ENCODE measurements around the gene TIMMDC1. TPM values are rescaled to one million over a fixed set of nuclear protein-coding genes. Genes with fewer than 3 reads are reported as not detected.
A peak's percentile ranks its signal among the peaks of the same experiment; 100 is the strongest.

Gene TIMMDC1
- total and polyA plus RNA-seq, 10 of the 15 experiments (the other 5 are each of a cell fraction or from before 2014, with no cell fraction given) = 55.9 to 146 (median 72.1) TPM

DNA sequence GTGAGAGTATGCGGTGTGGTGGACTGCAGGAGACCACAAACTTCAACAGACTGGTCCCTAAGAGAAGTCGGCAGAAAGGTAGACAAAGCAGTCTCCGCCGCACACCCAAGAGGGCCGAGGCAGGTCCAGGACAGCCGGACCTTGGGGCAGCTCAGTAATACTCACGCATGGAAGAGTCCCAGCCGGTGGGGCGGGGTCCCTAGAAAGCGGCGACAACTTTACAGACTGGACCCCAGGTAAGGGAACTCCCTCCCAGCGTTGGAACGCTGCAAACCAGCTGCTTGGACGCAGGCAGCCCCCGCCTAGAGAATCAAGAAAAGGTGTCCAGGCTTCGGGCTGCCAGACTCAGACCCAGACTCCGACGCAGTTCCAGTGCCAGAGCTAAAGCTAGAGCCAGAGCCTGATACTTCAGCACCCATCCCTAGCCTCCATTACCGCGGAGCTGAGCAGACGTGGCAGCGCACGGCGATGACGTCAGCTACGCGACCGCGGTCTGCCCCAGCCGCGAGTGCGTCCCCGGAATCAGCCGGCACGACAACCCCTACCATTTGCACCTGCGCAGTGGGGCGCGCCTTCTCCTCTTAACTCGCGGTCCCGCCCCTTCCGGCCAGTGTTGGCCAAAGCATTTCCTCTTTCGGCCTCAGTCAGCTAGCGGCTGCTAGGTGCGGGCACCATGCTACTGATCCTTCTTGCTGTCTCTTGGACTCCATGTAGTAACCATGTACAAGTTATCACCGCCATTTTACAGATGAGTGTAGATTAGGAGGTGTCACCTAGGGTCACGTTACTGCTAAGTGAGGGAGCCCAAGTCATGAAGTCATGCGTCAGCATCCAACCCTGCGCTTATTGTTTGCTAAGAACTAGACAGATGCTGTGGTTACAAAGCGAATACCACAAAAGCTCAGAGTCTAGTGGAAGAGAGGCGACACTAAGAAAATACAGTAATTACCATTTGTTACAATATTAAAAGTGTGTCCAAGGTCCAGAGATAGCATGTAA is 34.9 kb upstream of the TIMMDC1 start, which contains the start of gene TMEM39A (continued):
- peak; percentile 56 for TF ChIP-seq BACH1 (IDR thresholded peaks at IDR 0.05; ENCODE audit: borderline replicate concordance)
- TF ChIP-seq POLR2A (IDR thresholded peaks at IDR 0.05; ENCODE audit: low read depth, low read length) = peak; percentile 96
- TF ChIP-seq, protein P1, sequence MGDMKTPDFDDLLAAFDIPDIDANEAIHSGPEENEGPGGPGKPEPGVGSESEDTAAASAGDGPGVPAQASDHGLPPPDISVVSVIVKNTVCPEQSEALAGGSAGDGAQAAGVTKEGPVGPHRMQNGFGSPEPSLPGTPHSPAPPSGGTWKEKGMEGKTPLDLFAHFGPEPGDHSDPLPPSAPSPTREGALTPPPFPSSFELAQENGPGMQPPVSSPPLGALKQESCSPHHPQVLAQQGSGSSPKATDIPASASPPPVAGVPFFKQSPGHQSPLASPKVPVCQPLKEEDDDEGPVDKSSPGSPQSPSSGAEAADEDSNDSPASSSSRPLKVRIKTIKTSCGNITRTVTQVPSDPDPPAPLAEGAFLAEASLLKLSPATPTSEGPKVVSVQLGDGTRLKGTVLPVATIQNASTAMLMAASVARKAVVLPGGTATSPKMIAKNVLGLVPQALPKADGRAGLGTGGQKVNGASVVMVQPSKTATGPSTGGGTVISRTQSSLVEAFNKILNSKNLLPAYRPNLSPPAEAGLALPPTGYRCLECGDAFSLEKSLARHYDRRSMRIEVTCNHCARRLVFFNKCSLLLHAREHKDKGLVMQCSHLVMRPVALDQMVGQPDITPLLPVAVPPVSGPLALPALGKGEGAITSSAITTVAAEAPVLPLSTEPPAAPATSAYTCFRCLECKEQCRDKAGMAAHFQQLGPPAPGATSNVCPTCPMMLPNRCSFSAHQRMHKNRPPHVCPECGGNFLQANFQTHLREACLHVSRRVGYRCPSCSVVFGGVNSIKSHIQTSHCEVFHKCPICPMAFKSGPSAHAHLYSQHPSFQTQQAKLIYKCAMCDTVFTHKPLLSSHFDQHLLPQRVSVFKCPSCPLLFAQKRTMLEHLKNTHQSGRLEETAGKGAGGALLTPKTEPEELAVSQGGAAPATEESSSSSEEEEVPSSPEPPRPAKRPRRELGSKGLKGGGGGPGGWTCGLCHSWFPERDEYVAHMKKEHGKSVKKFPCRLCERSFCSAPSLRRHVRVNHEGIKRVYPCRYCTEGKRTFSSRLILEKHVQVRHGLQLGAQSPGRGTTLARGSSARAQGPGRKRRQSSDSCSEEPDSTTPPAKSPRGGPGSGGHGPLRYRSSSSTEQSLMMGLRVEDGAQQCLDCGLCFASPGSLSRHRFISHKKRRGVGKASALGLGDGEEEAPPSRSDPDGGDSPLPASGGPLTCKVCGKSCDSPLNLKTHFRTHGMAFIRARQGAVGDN (IDR thresholded peaks at IDR 0.05) = peak; percentile 94
- TF ChIP-seq CREM (IDR thresholded peaks at IDR 0.05; ENCODE audit: low read depth) = peak; percentile 100
- TF ChIP-seq KAT2A (conservative IDR thresholded peaks at IDR 0.05; ENCODE audit: control insufficient read depth, low read depth, low read length) = no peak
- peak; percentile 99 for TF ChIP-seq ATF7 (IDR thresholded peaks at IDR 0.05; ENCODE audit: low read depth)
- TF ChIP-seq, protein P2, sequence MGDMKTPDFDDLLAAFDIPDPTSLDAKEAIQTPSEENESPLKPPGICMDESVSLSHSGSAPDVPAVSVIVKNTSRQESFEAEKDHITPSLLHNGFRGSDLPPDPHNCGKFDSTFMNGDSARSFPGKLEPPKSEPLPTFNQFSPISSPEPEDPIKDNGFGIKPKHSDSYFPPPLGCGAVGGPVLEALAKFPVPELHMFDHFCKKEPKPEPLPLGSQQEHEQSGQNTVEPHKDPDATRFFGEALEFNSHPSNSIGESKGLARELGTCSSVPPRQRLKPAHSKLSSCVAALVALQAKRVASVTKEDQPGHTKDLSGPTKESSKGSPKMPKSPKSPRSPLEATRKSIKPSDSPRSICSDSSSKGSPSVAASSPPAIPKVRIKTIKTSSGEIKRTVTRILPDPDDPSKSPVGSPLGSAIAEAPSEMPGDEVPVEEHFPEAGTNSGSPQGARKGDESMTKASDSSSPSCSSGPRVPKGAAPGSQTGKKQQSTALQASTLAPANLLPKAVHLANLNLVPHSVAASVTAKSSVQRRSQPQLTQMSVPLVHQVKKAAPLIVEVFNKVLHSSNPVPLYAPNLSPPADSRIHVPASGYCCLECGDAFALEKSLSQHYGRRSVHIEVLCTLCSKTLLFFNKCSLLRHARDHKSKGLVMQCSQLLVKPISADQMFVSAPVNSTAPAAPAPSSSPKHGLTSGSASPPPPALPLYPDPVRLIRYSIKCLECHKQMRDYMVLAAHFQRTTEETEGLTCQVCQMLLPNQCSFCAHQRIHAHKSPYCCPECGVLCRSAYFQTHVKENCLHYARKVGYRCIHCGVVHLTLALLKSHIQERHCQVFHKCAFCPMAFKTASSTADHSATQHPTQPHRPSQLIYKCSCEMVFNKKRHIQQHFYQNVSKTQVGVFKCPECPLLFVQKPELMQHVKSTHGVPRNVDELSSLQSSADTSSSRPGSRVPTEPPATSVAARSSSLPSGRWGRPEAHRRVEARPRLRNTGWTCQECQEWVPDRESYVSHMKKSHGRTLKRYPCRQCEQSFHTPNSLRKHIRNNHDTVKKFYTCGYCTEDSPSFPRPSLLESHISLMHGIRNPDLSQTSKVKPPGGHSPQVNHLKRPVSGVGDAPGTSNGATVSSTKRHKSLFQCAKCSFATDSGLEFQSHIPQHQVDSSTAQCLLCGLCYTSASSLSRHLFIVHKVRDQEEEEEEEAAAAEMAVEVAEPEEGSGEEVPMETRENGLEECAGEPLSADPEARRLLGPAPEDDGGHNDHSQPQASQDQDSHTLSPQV (IDR thresholded peaks at IDR 0.05) = no peak

Data from GM12878 (cell line).